ENCODE results near the gene SELENOS.

SELENOS gene

GRCh38 chr15:101275018-101275417 is 2.3 kb downstream of the SELENOS start:
- no peak for DNase-seq

GRCh38 chr15:101273534-101273933 is 3.8 kb downstream of the SELENOS start:
- no peak for DNase-seq

GRCh38 chr15:101272584-101272983 is 4.7 kb downstream of the SELENOS start:
- no peak for DNase-seq

GRCh38 chr15:101269479-101270223 is 7.6 kb downstream of the SELENOS start:
- no peak for DNase-seq

- DNase-seq: no peak
These were observed 9.8 kb downstream of the SELENOS start for GRCh38 chr15:101267320-101268104.

- DNase-seq: no peak
These were observed 10.5 kb downstream of the SELENOS start for GRCh38 chr15:101266787-101267186.

GRCh38 chr15:101266034-101266433 is 11.3 kb downstream of the SELENOS start:
- no peak for DNase-seq

- no peak for DNase-seq
These were observed 12.2 kb downstream of the SELENOS start for GRCh38 chr15:101264911-101265641.

- DNase-seq: no peak
These were observed 13.3 kb downstream of the SELENOS start for GRCh38 chr15:101264011-101264410.

- DNase-seq: no peak
These were observed 14.7 kb downstream of the SELENOS start for GRCh38 chr15:101262551-101262950.

GRCh38 chr15:101258238-101259144 is 18.8 kb downstream of the SELENOS start:
- DNase-seq: no peak

- DNase-seq: no peak
These were observed 20.5 kb downstream of the SELENOS start for GRCh38 chr15:101256757-101257156.

- no peak for DNase-seq
These were observed 21.6 kb downstream of the SELENOS start for GRCh38 chr15:101255615-101256241.

- DNase-seq: no peak
These were observed 22.3 kb downstream of the SELENOS start for GRCh38 chr15:101255051-101255395.

GRCh38 chr15:101254157-101255050 is 22.9 kb downstream of the SELENOS start:
- no peak for DNase-seq

- DNase-seq: no peak
These were observed 24.4 kb downstream of the SELENOS start for GRCh38 chr15:101252836-101253235.

GRCh38 chr15:101251830-101252820 is 25.2 kb downstream of the SELENOS start, which contains the start of gene CHSY1:
TSS of gene CHSY1 (minus strand) at chr15:101252048. CDS start at chr15:101251456, 592 bp downstream.
- DNase-seq: no peak

GRCh38 chr15:101250873-101251829 is 26.1 kb downstream of the SELENOS start:
- no peak for DNase-seq

Measured in NCI-H2107 (cell line).